Activated naive CD4-positive, alpha-beta T cell treated with Interleukin-2 at 50 U/mL for 16 hours (primary cell): ENCODE data around the gene SHISAL1.

Experiments used
- DNase-seq: peaks from one replicate; pipeline ENCODE4 v3.0.0-alpha.2; 2020

Gene SHISAL1

DNA sequence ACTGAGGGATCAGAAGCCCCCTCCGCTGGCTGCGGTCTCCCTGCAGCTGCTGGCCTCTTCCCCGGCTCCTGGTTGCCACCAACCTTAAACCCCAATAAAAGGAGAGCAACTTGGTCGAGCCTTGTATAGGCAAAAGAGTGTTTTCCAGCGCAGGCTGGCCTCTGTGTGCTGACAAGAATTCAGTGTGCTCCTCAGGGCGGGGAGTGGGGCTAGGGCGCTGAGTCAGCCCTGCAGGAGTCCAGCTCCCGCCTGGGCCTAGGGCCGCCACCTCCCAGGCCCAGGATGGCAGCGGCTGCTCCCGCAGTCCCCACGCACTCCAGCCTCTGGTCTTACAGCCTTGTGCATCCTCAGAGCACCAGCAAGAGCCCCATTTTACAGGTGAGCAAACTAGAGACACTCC is at the start of gene SHISAL1:
SHISAL1 (minus strand) TSS at position 186 of the 400 bp plus-strand sequence. CDS start 12,006 bp downstream, outside the sequence.
- no peak for DNase-seq

DNA sequence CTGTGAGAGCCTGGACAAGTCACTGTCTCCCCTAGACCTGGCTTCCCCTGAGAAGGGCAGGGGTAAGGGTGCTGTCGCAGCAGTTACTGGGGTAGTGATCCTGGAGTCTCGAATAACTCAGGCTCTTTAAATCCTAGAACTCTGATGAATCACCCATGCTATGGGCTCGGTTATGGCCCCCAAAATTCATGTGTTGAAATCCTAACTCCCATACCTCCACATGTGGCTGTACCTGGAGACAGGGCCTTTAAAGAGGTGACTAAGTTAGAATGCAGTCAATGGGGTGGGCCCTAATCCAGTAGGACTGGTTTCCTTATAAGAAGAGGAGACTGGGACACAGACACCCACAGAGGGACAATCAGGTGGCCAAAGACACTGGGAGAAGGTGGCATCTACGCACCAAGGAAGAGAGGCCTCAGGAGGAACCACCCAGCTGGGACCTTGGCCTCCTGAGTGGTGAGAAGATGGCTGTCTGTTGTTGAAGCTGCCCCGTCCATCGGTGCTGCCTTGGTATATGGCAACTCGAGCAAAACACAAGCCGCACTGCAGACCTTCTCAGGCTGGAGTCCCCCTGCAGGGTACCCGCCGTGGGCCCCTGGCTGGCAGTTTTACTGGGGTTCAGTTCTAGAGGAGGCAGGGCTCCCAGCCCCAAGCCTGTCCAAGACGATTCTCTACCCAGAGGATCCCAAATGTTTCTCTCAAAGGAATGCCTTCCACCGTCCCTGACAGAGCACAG is 48.8 kb upstream of the SHISAL1 start:
- no peak for DNase-seq

DNA sequence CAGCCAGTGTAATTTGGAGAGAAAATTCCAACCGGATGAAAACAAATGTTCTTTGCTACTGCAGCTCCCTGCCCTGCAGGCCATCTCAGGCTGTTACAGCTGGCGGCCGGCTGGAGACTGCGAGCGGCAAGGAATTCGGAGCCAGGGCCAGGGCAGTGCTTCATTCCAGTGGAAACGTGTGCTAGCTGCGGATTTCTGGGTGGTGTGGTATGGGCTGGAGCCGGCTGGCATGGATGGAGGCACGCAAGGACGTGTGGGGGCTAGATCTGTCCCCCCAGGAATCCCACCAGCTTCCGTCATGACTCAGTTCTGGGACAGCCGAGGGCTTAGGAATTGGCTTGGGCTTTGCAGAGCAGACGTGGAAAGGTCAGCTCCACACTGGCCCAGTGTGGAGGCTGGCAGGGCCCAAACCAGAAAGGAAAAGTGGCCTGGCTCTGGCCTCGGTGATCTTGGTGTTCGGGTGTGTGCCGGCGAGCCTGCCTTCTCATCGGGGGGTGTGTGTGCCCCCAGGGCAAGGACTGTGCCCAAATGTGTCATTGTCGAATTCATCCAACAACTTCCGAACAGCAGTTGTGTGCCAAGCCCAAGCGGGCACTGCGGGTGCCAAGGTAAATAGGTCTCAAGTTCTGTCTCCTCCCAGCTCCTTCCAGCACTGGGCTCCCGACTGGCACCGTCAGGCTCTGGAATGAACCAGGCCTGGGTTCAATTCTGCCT is 48.1 kb upstream of the SHISAL1 start:
- DNase-seq: no peak

DNA sequence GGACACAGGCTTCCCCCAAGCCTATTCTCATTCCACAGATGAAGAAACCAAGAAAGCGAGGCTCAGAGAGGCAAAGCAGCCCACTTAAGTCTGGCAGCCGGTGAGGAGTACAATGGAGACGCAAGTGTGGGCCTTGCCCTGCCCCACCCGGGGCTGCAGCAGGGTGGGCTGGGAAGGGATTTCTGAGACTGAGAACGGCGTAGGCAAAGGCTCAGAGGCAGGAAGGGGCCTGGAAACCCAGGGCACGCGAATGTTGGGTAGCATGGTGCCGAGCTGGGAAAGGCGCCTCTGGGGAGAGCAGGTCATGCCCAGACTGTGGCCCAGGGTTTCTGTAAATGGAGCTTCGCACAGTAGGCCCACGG is 47.5 kb upstream of the SHISAL1 start:
- no peak for DNase-seq

DNA sequence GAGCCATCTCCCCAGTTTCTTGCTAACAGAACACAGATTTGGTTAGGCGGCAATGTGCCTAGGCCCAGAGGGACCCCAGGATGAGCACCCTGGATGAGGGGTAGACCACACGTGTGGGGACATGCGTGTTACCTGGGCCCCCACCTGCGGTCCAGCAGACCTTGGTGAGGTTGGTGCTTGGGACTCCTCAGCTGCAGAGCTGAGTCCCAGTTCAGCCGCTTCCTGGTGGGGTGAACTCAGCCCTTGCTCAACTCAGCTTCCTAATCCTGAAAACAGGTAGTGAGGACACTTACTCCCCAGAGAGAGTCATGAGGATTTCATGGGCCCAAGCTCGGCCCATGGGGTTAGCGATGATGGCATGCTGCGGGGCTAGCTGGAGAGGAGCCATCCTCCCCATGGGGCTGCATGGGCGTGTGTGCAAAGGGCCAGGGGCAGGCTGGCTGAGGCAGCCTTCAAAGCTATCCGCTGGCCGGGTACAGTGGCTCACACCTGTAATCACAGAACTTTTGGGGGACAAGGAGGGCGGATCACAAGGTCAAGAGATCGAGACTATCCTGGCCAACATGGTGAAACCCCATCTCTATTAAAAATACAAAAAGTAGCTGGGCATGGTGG is 46.9 kb upstream of the SHISAL1 start:
- no peak for DNase-seq

DNA sequence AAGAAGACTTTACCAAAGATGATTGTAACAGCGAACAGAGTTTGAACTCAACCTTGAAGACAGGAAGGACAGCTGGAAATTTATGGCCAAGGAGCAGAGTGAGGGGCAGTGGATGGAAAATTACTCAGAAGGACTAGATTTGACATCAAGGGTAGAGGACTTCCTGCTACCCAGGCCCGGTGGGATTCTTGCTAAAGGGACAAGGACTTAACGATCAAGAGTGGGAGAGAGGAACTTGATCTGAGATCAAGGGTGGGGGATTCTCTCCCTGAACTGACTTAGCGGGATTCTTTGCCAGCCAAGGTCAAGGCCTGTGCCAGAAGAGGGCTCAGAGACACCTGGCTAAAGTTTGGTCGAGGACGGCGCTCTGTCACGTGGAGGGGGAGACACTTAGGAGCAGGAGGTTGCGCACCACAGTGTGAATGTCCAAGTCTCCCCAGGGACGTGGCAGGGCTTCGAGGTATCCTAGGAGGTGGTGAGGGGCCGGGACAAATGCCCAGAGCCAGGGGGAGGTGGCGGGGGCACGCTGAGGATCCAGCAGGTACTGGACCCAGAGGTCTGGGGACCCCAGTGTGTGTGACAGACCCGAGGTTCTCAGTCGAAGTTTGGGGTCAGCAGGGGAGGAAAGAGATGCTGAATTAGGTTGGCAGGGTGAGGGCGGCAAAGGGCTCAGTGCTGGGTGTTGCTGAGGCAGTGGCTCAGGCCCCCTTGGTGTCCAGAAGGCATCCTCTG is 46.1 kb upstream of the SHISAL1 start:
- no peak for DNase-seq

DNA sequence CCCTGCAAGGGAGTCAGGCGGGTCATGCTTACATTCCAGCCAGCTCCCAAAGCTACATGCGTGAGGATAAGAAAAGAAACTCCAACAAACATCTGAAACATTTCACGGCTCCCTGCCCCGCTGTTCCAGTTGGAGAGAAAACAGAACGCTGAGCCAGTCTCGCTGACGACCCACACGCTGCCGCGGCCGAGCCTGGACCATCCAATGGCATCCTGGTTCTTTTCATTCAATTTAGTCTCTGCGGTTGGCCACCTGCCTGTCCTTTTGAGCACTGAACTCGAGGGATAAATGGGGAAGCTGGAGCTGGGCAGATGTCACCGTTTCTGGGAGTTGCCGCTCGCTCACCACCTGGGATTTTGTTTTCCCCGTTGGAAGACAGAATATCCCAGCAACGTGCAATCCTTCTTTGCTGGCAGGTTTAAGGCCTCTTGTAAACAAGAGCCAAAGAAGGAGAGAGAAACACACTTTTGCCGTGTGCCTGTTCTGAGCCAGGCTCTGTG is 45.3 kb upstream of the SHISAL1 start:
- DNase-seq: no peak

DNA sequence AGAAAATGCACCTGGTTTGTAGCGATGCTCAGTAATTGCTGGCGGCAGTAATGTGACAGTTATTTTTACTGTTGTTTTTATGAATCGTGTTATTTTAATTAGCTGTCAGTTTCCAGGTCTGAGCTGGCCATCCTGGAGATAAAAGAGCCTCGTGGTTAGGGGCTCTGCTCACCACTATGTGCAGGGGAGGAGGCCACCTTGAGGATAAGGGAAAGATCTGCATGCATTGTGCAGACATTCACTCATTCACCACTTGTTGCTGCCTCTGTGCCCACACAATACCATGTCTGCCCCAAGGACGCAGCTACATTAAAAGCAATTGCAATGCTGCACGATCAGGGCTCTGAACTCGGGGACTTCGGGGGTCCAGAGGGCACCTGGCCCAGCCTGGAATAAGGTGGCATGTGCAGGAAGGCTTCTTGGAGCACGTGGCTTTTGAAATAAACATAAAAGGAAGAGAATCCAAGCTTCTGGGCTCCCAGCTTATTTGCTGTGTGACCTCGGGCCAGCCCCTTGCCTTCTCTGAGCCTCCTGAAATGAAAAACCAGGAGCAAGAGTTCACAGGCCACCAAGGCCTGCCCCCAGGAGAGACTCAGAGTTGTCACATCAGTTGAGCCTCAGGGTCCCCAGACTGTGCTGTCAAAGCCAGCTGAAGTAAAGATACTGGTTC is 44.7 kb upstream of the SHISAL1 start:
- no peak for DNase-seq

DNA sequence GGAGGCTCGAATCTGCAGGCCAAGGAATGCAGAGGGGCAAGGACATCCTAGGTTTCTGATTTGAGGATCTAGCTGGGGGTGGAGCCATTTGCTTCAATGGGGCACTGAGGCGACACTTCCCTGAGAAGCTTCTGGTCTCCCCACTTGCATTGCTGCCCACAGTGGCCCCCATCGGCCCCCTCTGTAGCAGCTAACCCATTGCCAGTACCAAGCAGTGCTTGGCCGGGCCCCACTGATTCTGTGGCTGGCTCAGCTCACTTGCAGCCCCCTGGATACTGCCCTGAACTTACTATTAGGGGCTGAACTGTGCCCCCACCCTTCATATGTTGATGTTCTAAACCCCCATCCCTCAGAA is 42.9 kb upstream of the SHISAL1 start:
- DNase-seq: no peak

DNA sequence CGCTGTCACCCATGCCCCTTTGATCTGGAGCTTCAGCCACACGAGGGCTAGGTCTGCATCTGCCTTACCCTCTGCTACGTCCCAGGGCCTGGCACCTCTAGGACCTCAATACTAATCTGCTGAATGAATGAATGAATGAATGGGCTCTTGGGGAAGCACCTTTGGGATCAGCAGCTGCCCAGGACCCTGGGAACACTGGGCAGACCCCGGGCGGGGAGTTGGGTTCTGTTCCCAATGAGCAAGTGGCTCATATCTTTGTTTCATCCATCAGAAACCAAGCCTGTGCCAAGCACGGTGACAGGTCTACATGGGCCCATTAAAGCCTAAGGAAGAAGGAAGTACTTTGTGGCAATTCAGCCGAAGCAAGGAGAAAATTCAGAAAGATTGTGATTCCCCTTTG is 41.5 kb upstream of the SHISAL1 start:
- no peak for DNase-seq

DNA sequence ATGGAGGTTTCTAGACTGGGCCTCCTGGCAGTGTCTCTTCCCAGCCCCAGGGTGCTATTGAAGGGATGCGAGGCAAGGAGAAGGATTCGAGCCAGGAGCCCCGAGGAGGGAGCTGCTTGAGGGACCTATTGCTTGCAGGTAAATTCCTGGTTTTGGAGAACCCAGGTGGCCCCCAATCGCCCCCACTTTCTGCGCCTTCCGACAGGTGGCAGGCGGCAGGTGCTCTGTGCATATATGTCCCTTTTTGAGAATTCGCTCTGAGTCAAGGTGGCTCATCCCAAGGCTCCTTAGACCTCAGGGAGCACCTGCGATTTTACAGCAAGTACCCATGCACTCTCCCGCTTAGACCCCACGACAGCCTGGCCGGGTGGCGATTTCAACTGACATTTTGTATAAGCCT is 40.3 kb upstream of the SHISAL1 start:
- no peak for DNase-seq

DNA sequence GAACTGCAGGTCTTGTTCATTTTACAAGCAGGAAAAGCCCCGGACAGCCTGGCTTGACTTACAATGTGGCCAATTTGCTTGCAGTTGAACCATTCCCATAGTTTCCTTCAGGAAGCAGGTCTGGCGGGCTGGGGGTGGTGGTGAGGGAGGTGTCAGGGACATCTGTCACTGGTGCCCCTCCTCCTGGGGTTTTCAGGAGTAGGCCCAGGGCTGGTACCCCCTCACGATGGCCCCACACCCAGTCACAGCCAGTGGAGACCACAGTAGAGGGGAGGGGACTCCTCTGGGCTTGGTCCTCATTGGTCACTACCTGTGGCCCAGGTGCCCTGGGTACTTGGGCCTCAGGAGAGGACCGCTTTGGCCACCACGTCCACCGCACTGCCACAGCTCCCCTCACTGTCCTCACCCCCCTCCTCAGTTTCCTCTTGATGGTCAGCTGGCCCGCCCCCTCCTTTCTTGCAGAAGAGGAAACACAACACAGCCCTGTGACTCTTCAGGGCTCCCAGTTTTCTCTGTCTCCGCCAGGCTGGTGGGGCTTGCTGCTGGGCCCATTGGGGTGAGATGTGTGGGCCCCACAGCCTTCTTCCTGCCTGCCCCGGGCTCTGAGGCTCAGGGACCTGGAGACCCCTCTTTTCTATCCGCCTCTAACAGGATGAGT is 39.8 kb upstream of the SHISAL1 start:
- DNase-seq: no peak

DNA sequence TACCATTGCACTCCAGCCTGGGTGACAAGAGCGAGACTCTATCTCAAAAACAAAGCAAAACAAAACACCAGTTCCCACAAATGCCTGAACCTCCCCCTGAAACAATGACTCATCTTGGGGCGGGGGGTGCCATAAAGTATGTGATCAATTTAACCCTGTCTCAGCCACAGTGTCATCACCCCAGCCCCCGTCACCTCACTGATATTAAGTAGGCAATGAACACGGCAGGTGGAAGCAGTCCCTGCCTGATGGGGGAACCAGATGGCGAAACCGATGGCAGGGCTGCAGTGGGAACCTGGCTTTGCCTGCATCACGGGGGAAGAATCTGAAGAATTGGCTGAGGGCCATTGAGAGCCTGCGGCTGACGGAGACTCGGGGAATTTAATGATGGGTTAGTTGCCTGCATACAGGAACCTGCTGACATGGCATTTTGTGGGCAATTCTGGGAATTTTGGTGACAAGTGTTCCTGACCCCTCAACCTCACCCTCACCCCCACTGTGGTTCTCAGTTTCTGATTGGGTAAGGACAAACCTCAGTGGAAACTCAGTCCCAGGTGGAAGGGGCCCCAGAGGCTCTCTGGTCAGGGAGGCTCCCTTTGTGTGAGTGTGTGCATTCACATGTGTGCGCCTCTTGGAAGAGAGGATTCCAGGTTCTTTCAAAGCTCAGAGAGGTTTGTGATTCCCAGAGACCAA is 39.1 kb upstream of the SHISAL1 start:
- DNase-seq: peak; percentile 47

DNA sequence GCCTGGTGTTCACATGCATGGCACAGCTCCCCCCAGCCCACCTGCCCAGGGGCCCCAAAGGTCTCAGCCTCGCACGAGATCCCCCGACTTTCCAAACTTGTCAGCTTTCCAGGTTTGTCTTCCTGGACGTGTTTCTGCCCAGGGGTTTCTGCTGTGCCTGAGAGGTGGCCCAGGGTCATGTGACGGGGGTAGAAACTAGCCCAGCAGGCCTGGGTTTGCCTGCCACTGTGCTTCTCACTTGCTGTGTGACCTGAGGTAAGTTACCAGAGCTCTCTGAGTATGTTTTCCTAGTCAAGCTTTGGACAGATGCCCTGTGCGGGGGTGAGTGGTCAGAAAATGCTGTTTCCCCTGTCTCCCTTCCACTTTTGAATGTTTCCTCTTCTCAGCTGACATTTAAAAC is 38.3 kb upstream of the SHISAL1 start:
- no peak for DNase-seq

DNA sequence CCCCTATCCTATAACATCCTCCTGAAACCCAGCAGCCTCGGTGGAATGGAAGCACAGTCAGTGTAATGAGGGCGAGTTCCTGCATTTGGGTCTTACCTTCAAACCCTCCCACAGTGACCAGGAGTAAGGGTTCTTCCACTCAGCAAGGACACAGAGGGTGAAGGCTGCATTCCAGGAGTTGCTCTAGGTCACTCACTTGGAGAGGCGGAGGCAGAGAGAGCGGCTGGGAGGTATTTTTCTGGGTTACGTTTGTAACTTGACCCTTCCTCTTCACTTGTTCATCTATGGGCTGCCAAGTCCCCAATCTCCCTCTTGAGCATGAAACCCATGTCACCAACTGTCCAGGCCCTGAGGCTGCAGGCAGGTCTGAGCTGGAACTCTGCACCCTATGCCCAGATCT is 36.8 kb upstream of the SHISAL1 start:
- DNase-seq: no peak

DNA sequence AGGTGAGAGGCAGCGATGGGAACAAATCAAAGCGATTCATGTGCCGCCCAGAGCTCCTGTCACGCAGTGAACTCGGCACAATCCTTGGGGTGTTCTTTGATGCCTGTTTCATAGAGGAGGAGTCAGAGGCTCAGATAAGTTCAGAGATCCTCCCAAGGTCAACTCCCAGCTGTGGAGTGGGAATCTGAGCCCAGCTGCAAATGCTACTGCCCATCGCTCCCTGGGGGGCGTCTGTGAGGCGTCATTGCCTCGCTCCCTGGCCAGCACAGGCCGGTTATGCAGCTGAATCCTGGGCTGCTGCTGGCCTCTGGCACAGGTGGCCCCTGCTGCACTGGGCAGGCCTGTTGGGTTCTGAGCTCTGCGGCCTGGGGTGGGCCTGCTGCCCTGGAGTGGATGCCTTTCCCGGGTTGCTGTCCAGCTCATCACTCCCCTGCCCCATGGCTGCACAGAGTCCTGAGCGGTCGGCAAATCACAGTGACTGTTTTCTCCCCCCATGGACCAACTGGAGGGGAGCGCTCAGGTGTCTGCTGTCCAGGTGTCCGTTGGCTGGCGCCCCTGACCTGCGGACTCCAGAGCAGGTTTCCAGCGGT is 36.3 kb upstream of the SHISAL1 start:
- no peak for DNase-seq

DNA sequence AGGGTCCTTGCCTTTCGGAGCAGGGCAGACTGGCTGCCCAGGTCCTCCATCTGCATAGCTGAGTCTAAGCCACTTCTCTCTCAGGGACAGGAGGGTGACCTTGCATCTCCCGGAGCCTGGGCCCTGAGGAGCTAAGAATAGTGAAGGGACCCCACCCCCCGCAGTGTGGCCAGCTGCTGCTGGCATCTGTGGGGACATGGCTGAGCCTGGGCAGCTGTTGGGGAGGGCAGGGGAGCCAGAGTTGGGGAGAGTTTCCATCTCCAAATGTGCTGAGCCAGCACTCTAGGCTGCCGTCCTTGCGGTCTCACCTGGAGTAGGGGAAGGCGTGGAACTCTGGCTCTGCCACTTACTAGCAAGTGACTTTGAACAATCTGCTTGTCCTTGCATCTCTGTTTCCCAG is 34.8 kb upstream of the SHISAL1 start:
- no peak for DNase-seq

DNA sequence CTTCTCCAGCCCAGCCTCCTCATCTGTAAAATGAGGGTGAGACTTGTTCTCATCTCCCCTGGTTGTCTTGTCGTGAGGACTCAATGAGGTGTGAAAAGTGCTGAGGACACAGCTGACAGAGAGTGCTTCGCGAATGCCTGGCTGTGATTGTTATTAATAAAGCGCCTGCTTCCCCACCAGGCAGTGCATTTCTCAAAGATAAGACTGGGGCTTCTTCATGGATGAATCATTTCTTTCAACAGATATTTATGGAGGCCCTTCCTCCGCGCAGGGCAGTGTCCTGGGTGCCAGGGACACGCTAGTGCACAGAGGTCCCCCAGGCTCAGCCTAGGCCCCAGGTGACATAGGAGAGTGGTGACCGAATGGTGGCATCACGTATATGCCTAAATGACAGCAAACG is 34.3 kb upstream of the SHISAL1 start:
- no peak for DNase-seq

DNA sequence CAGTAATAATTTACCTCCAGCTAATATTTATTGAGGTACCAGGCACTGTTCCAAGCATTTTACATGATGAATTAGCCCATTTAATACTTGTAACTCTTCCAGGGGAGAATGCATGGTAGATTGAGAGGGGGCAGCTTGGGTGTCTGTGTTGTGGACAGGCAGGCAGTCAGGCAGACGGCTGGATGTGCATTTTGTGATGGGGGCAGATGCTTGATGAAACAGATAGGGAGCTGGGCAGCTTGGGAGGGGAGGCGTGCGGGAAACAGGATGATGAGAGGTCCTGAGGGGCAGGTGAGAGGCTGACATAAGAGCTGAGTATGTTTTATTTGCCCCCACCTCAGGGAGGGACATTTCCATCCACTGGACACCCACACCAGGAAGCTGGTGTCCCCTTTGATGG is 33.1 kb upstream of the SHISAL1 start:
- DNase-seq: no peak

DNA sequence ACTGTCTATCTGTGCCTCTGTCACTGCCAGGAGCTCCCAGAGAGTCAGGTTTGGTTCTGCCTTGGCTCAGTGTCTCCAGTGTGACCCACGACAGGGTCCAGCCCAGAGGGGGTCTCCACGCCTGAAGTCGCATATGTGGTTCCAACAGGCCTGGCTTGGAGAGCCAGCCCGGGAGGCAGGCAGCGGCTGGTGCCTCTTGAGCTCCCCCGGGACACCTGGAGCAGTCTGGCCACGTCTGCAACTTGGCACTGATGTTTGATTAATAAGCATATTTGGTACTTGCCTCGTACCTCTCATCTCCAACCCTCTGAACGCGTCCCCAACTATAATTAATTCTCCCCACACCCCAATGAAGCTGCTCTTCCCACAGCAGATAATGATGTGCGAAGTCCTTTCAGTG is 31.7 kb upstream of the SHISAL1 start:
- DNase-seq: no peak

DNA sequence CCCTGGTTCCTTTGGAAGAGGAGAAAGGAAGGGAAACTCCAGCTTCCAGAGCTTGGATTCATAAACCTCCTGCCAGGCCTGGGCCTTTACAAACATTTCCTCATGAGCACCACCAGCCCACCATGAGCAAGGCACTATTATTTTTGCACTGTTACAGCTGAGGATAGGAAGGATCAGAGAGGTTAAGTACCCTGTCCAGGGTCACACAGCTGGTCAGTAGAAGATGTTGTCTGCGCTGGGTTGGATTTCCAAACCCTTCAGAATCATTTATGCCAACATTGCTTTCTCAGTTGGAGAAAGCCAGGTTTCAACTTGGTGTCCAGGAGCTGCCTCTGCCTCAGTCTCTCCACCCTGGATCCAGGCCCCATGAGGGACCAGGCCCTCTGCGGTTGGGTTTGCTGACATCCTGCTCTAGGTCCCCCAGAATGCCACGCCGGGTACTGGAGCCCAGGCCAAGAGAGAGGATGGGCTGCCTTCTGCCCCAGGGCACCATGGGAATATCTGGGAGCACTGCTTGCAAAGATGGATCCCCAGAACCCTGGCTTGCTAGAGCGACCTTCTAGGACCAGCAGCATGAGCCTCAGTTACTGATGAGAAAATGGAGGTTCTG is 29.7 kb upstream of the SHISAL1 start:
- DNase-seq: no peak
